SK-N-SH (cell line): ENCODE results near the gene ENTPD6.

ENCODE experiments used
- CTCF ChIP-seq: fragments of 200-600 bp; sonication (generic); IDR thresholded peaks from 2 replicates; pipeline ENCODE4 v1.6.1; 2017; ENCODE audit warnings: antibody characterized with exemption, mild to moderate bottlenecking, moderate library complexity
- FOXM1 ChIP-seq: IDR thresholded peaks from 2 replicates; pipeline ENCODE4 v1.4.0; 2012; ENCODE audit warnings: low read depth, mild to moderate bottlenecking
- MAX ChIP-seq: IDR thresholded peaks from 2 replicates; pipeline ENCODE4 v1.4.0; 2012; ENCODE audit warnings: low read depth
- MXI1 ChIP-seq: IDR thresholded peaks from 2 replicates; pipeline ENCODE4 v1.6.1; 2012; ENCODE audit warnings: mild to moderate bottlenecking, low read depth, low read length, improper control_type of control experiment
- POLR2AphosphoS5 ChIP-seq: IDR thresholded peaks from 2 replicates; pipeline ENCODE4 v1.6.1; 2012; ENCODE audit warnings: low read depth, low read length
- RAD21 ChIP-seq: IDR thresholded peaks from 2 replicates; pipeline ENCODE4 v1.6.1; 2012; ENCODE audit warnings: mild to moderate bottlenecking, low read length
- RCOR1 ChIP-seq: fragments of 150-350 bp; IDR thresholded peaks from 2 replicates; pipeline ENCODE4 v1.6.1; 2017; ENCODE audit warnings: antibody characterized with exemption, low read length
- REST ChIP-seq: IDR thresholded peaks from 2 replicates; pipeline ENCODE4 v1.6.1; 2012; ENCODE audit warnings: mild to moderate bottlenecking, low read depth, low read length, moderate library complexity
- TAF1 ChIP-seq: IDR thresholded peaks from 2 replicates; pipeline ENCODE4 v1.6.1; 2012; ENCODE audit warnings: low read depth, mild to moderate bottlenecking, low read length, moderate library complexity, borderline replicate concordance
- USF1 ChIP-seq: IDR thresholded peaks from 2 replicates; pipeline ENCODE4 v1.4.0; 2012; ENCODE audit warnings: low read depth, borderline replicate concordance
- USF2 ChIP-seq: fragments of 150-350 bp; IDR thresholded peaks from 2 replicates; pipeline ENCODE4 v1.6.1; 2017; ENCODE audit warnings: antibody characterized with exemption, low read length, low read depth, borderline replicate concordance

- TF ChIP-seq CTCF = no peak
- no peak for TF ChIP-seq RAD21
- no peak for TF ChIP-seq USF2
- no peak for TF ChIP-seq TAF1
- no peak for TF ChIP-seq POLR2AphosphoS5
- TF ChIP-seq USF1 = no peak
- TF ChIP-seq MXI1 = no peak
- TF ChIP-seq REST = no peak
- TF ChIP-seq RCOR1 = no peak
- TF ChIP-seq MAX = no peak
- no peak for TF ChIP-seq FOXM1
These were observed 20.0 kb downstream of the ENTPD6 start for GRCh38 chr20:25215521-25215920.
